HG03469 (cell line): Measurements from ENCODE around the gene AGAP1.
"Not testable (repeated sequence)": the region's sequence is repeated elsewhere in the genome, so short reads cannot be mapped to it uniquely, and the experiment has no call there.

Experiments
- ATAC-seq: cut with Tn5 transposase; IDR thresholded peaks from one replicate; pipeline ENCODE4 v1.9.1; 2021; ENCODE audit warnings: mild to moderate bottlenecking, moderate library complexity, moderate number of reproducible peaks; ENCODE audit not compliant: unreplicated experiment

Gene AGAP1

GRCh38 chr2:236045251-236046235, 551.7 kb downstream of the AGAP1 start:
- no peak for ATAC-seq

- ATAC-seq, result no peak
Observed at GRCh38 chr2:236046715-236047114, 552.9 kb downstream of the AGAP1 start.

DNA sequence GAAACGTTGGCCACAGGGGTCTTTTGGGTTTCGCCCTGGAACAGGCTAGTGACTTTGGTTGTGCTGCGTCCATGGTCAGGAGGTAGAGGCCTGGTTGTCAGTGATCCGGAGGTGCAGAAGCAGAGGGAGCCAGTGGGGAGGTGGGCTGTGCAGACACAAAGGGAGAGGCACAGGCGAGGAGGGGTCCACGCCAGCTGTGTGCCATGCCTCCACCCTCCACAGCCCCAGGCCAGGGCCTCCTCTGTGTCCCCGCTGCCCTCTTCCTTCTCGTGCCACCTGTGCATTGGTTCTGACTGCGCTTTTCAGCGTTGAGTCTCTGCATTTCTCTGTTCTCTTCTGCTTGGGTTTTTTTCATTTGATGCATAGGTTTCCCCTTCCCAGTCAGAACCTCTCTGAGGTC, 553.3 kb downstream of the AGAP1 start:
- ATAC-seq, result no peak

- no peak for ATAC-seq
Observed at GRCh38 chr2:236047886-236048540, 554.2 kb downstream of the AGAP1 start.

DNA sequence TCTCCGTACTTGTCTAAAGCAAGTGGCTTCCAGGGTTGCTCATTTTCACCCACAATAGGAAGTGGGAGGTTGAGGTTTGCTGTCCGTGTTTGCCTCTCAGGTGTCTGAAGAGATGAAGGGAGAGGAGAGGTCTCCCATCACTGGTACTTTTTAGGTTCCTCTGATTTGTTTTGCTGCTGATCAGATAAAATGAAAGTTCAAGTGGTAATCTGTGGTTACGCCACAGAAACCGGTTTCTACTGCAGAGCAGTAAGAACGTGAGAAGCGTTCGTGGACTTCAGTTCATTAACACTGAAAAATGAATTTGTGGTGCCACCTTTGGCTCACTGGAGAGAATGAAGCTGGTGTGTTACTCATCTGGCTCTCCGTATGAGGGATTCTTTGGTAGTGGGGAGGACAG, 556.1 kb downstream of the AGAP1 start:
- ATAC-seq, result no peak

- no peak for ATAC-seq
Observed at GRCh38 chr2:236051351-236051750, 557.5 kb downstream of the AGAP1 start.

DNA sequence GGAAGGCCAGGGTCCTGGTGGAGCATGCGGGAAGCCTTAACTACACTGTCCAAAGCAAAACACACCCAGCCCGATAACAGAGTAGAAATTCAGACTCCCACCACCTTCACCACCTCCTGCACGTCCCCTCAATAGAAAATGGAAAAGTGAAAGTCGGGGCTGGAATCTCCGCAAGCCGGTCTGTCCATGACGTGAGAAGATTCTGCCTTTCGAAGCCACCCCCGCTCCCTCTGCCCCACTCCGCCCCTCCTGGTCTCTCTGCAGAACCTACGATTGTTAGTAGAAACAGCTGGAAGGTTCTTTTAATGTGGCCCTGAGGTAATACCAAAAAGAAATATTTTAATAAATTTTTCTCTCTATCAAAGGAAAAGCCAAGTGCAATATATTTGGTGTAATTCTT, 558.0 kb downstream of the AGAP1 start:
- no peak for ATAC-seq

DNA sequence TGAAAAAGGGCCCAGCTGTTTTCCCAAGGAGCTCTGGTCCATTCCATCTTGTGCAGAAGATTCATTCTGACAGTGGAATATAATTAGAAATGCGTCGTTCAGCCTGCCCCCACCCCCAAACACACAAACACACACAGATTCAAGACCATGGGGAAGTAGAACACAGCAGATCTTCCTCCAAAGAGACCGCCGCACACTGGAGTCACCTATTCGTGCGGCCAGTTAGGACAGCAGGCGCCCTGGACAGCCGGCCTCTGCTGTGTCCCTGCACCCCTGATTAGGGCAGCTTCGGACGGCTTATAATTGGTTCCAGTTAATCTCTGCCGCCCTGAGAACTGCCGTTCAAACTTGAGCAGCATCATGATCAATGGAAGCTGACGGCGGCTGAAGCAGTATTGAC, 558.4 kb downstream of the AGAP1 start:
- no peak for ATAC-seq

DNA sequence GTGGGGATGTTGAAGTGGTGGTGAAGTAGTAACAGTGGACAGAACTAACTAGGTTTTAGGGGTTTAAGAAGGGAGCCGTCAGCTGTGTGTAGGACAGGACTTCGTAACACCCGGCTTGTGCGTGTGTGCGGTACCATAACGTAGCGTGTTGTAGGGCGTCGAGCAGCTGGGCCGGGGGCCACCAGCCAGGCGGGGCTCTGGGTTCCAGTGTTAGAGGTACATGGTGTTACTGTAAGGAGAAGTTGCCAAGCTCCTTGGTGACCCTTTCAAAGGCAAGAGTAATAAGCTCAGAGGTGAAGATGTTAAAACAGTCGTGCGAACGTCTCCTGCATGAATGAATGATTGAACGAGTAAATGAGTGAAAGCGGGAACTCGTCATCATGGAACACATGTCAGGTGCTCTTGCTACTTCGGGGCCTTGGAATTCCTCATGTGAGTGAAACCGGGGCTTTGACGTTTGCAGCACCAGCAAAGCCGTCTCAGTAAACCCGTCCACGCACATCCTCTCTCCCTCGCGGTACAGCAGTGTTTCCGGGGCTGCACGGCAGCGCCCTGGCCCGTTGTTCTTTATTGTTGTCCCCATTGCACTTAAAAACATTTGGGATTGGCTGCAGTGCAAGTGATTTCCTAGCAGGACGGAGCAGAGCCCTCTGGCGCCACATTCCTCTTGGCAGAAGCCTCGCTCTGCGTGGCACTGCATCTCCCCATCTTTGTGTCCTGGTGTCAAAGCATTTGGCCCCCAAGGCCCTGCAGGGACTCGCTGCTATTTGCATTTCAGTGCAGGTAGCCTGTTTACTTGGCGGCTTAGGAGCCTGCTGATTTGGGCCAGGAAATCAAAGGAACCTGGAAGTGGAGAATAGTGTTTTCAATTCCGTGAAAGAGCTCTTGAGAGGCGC, 559.3 kb downstream of the AGAP1 start:
- no peak for ATAC-seq

- ATAC-seq, result no peak
Observed at GRCh38 chr2:236054125-236054524, 560.3 kb downstream of the AGAP1 start.

- ATAC-seq, result no peak
Observed at GRCh38 chr2:236054621-236055305, 560.9 kb downstream of the AGAP1 start.

- no peak for ATAC-seq
Observed at GRCh38 chr2:236055471-236055870, 561.6 kb downstream of the AGAP1 start.

GRCh38 chr2:236056141-236056540, 562.3 kb downstream of the AGAP1 start:
- ATAC-seq, result no peak

DNA sequence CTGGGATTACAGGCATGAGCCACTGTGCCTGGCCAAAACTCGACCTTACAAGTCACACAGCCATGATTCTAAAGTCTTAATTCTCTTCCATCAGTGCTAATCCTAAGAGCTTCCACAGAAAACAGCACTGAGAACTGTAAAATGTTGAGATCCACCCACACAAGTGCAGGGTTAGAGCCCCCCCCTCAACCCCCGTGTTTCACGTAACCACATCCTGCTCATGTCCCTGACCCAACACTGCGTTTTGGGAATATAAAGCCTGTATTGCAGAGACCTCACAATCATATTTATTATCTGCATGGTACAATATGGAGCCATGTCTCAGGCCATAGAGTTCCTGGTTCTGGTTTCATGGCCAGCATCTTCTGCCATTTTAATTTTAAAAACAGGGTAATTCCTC, 563.5 kb downstream of the AGAP1 start:
- no peak for ATAC-seq

- no peak for ATAC-seq
Observed at GRCh38 chr2:236061497-236061896, 567.7 kb downstream of the AGAP1 start.

DNA sequence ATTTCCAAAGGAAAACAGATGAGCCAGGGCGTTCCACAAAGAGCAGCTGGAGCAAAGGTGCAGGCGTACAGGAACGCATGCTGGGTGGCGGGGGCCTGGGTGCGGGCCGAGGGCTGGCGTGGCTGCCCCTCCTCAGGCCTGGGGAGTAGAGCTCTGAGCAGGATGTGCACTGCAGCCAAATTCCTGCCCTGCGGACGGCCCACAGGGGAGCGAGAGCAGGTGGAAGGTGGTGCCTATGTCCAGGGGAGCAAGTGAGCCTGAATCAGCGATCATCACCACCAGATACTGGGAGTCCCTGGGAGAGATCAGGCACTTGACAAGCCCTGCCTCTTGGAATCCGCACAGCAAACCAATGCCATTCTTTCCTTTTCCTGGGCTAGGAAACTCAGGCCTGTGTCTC, 568.1 kb downstream of the AGAP1 start:
- ATAC-seq, result no peak

DNA sequence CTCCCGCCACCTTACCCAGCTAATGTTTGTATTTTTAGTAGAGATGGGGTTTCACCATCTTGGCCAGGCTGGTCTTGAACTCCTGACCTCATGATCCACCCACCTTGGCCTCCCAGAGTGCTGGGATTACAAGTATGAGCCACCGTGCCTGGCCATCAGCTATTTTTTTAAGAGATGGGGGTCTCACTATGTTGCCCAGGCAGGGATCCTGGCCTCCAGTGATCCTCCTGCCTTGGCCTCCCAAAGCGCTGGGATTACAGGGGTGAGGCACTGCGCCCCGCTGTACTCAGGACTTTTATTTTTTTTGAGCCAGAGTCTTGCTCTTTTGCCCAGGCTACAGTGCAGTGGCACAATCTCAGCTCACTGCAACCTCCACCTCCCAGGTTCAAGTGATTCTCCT, 569.0 kb downstream of the AGAP1 start:
- ATAC-seq, result not testable (repeated sequence)

- ATAC-seq, result no peak
Observed at GRCh38 chr2:236063994-236064393, 570.2 kb downstream of the AGAP1 start.

GRCh38 chr2:236065314-236066160, 571.7 kb downstream of the AGAP1 start:
- no peak for ATAC-seq

- no peak for ATAC-seq
Observed at GRCh38 chr2:236070236-236070635, 576.4 kb downstream of the AGAP1 start.
